Aorta (tissue), 5 donors: ENCODE results near the gene HOMER2. TPM values are rescaled to one million over a fixed set of nuclear protein-coding genes. Genes with fewer than 3 reads are reported as not detected.

Experiments
- ATAC-seq: fragments of 200-7000 bp; cut with Tn5 transposase; one replicate; pipeline ENCODE4 v1.9.1; 2022; ENCODE audit warnings: moderate library complexity; ENCODE audit not compliant: low FRiP score
- DNase-seq, 2 donors: peaks; one replicate each; pipeline ENCODE4 v3.0.0-alpha.2; 2020
- H3K27ac ChIP-seq, 2 donors: one replicate each; pipeline ENCODE4 v1.5.1; 2013; ENCODE audit warnings: low read length in 2 of 2, mild to moderate bottlenecking in 2 of 2, moderate library complexity in 2 of 2, control low read depth in 1 of 2, inconsistent platforms in 1 of 2, low read depth in 1 of 2
- H3K27me3 ChIP-seq, 2 donors: one replicate each; pipeline ENCODE4 v1.6.1; 2013; ENCODE audit warnings: control low read depth in 1 of 2, low read length in 1 of 2, mild to moderate bottlenecking in 1 of 2, moderate library complexity in 1 of 2; ENCODE audit not compliant: insufficient read depth in 2 of 2, control insufficient read depth in 1 of 2
- H3K36me3 ChIP-seq, 2 donors: one replicate each; pipeline ENCODE4 v1.6.1; 2013; ENCODE audit warnings: control low read depth in 1 of 2, low read length in 1 of 2, mild to moderate bottlenecking in 1 of 2; ENCODE audit not compliant: insufficient read depth in 2 of 2, control insufficient read depth in 1 of 2
- H3K4me1 ChIP-seq, 2 donors: one replicate each; pipeline ENCODE4 v1.6.1; 2013; ENCODE audit warnings: low read length in 2 of 2, control low read depth in 1 of 2, mild to moderate bottlenecking in 1 of 2, moderate library complexity in 1 of 2; ENCODE audit not compliant: insufficient read depth in 2 of 2, control insufficient read depth in 1 of 2
- H3K4me3 ChIP-seq, 2 donors: one replicate each; pipeline ENCODE4 v1.5.1; 2013; ENCODE audit warnings: low read length in 2 of 2, control low read depth in 1 of 2, mild to moderate bottlenecking in 1 of 2
- H3K9me3 ChIP-seq: one replicate; pipeline ENCODE4 v1.6.1; 2013; ENCODE audit warnings: mild to moderate bottlenecking, low read length; ENCODE audit not compliant: control insufficient read depth
- WGBS, 2 donors: extraction: QIAGEN DNeasy Blood & Tissue Kit; methylation state at CpG; one replicate each; pipeline ENCODE4 v1.1.7; 2013; 5-methylcytosine and 5-hydroxymethylcytosine counted together
- intact Hi-C, 2 donors: fragments of 100-400 bp; cut with DNase I; formaldehyde crosslinking; loops; one replicate each; pipeline versions ENCODE4 v1.14.2 to v1.15.0; 2022
- polyA plus RNA-seq, 2 donors: library from polyadenylated mRNA; stranded (reverse); fragments of 200-250 nt; gene quantifications; one replicate each; pipeline ENCODE4 v1.2.3, GENCODE V29; 2013
- total RNA-seq, 2 donors: library from RNA; stranded (reverse); fragmentation: NEBNext Ultra II Directional; extraction: Animal tissue kit (Norgen Biotek cat#: 25700); gene quantifications; one replicate each; pipeline ENCODE4 v1.2.1, GENCODE V29; 2021
- donor health status: healthy with polysubstance abuse.
- donor health status: Bipolar disorder and iron deficiency.
- donor health status: DM: no; HTN: no; CAD: no.
- donor health status: DM: no; HTN: no; CAD: no.
- donor health status: DM: yes; HTN: yes; CAD: no.

The HOMER2 gene
- total and polyA plus RNA-seq, 4 donors, result 0.50 to 7.1 (median 2.3) TPM

DNA sequence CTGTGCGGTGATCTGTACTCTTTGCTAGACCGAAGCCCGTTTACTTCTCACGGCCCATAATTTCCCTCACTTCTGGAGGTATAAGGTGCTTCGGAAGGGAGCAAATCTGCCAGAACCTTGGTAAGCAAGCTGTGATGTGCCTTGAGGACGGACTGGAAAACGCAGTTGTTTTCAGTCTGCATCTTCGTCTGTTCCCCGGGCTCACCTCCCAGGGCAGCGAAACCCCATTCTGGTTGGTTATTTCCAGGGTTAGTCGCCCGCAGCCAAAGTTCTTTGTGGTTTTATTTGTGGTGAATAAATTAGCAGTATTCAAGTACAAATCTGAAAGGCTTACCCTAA lies 33.9 kb upstream of the HOMER2 start:
- H3K27ac ChIP-seq, result peak overlapping the region in 1 of 2 donors; percentile 5
- H3K4me3 ChIP-seq, result peak overlapping the region; percentile 51 to 90
- H3K9me3 ChIP-seq, result no peaks in the 10 kb centered on the region
- 0% methylated on average over 12 of the region's 12 CpGs for WGBS, 2 donors
- intact Hi-C loops, result loop anchor here (2.0 to 5.0 kb wide), 2 partner anchors 24 to 444 kb away; partner anchors contain the start of genes C15orf40 (in 1 of the 2) and RPS17 (in 1 of the 2)
- no peaks in the 10 kb centered on the region for H3K36me3 ChIP-seq
- H3K27me3 ChIP-seq, result no peaks in the 10 kb centered on the region
- ATAC-seq (no peak), DNase-seq (no peak)
- no peaks in the 10 kb centered on the region for H3K4me1 ChIP-seq

DNA sequence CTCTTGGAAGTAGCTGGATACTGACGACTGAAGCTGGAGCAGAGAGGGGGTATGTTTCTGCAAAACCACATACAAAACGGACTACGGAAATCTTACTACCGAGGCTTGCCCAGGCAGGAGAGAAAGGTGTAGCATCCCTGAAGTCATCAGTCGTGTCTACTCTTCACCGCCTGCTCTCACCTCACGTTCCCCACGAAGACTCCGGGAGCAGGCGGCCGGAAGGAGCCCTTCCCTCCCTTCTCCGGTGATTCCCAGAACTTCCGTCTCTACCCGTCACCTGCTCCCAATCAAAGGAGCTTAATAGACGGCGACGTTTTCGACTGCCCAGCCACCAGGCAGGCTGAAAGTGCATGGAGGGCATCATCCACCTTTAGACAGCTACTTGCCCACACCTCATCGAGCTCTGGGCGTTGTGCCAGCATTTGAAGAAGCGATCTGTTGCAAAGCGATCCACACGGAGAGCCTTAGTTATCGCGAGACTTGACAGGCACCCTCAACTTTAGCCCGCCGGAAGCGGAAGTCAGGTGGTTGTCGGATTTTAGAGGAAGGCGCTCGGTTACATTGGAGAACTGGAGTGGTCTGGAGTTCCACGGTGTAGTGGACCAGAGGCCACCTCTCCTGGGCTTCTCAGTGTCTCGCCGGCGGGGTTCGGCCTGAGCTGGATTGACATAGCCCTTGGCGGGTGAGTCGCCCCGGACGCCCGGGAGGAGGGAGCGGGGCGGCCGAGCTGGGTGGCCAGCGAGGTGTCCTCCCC lies 33.3 kb upstream of the HOMER2 start, which contains the start of gene RAMAC:
TSS of gene RAMAC (plus strand) at position 523 of the 754 bp plus-strand sequence. CDS start 2,809 bp downstream, outside the sequence.
- ATAC-seq (peak; percentile 97), DNase-seq (peak; percentile 95 to 96)
- Histone ChIP-seq H3K4me3 (peak within 1 kb of the TSS; percentile 86 to 90), H3K9me3 (no peaks in the 10 kb centered on the region), H3K36me3 (no peaks in the 10 kb centered on the region), H3K27ac (peak within 1 kb of the TSS in 1 of 2 donors; percentile 68), H3K4me1 (no peaks in the 10 kb centered on the region), H3K27me3 (no peaks in the 10 kb centered on the region)
- intact Hi-C loops, result loop anchor here (2.0 to 5.0 kb wide), 2 partner anchors 25 to 444 kb away; partner anchors contain the start of genes C15orf40 (in 1 of the 2) and RPS17 (in 1 of the 2)
- 2 to 3% methylated on average over 40 to 45 of the region's 45 CpGs for WGBS, 2 donors

- no peaks in the 10 kb centered on the region for H3K4me1 ChIP-seq
- no peak for DNase-seq
- no peaks in the 10 kb centered on the region for H3K9me3 ChIP-seq
- H3K36me3 ChIP-seq, result no peaks in the 10 kb centered on the region
- H3K27me3 ChIP-seq, result no peaks in the 10 kb centered on the region
- 38 to 47% methylated on average over 2 of the region's 2 CpGs for WGBS, 2 donors
- ATAC-seq, result no peak
- no peak overlapping the region for H3K27ac ChIP-seq
- intact Hi-C loops, result no loop called here
- no peak overlapping the region for H3K4me3 ChIP-seq
Observed at GRCh38 chr15:82980981-82981380, 28.5 kb upstream of the HOMER2 start.

DNA sequence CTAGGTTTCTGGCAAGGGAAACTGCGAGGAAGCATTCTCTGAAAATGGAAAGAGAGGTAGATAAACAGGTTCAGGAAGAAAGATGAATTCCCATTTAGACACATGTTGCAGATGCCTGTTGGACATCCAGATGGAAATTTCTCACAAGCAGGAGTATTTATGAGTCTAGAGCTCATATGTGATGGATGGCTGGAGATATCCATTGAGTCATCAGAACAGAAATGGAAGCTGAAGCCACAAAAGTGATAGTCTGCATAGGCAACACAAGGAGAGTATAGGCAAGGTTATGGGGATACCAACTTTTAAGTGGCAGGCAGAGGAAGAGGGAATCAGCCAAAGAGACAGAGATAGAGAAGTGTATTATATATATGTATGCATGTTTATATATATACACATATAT lies 27.2 kb upstream of the HOMER2 start:
- intact Hi-C loops, result no loop called here
- Histone ChIP-seq H3K36me3 (no peaks in the 10 kb centered on the region), H3K4me3 (no peak overlapping the region), H3K27me3 (no peaks in the 10 kb centered on the region), H3K9me3 (no peaks in the 10 kb centered on the region), H3K27ac (no peak overlapping the region), H3K4me1 (no peaks in the 10 kb centered on the region)
- WGBS, 2 donors, result 86 to 94% methylated on average over 1 of the region's 1 CpG
- no peak for ATAC-seq
- no peak for DNase-seq

- Histone ChIP-seq H3K4me1 (no peaks in the 10 kb centered on the region), H3K4me3 (no peak overlapping the region), H3K36me3 (no peaks in the 10 kb centered on the region), H3K27ac (no peak overlapping the region), H3K27me3 (no peaks in the 10 kb centered on the region), H3K9me3 (no peaks in the 10 kb centered on the region)
- intact Hi-C loops, result no loop called here
- DNase-seq (no peak), ATAC-seq (no peak)
- 91 to 93% methylated on average over 5 of the region's 5 CpGs for WGBS, 2 donors
Observed at GRCh38 chr15:82978438-82978837, 25.9 kb upstream of the HOMER2 start.

GRCh38 chr15:82977076-82977475 lies 24.6 kb upstream of the HOMER2 start:
- H3K4me3 ChIP-seq, result no peak overlapping the region
- no peaks in the 10 kb centered on the region for H3K36me3 ChIP-seq
- H3K4me1 ChIP-seq, result no peaks in the 10 kb centered on the region
- H3K27me3 ChIP-seq, result no peaks in the 10 kb centered on the region
- intact Hi-C loops, result no loop called here
- DNase-seq, result no peak
- ATAC-seq, result no peak
- WGBS, 2 donors, result 76 to 82% methylated on average over 1 of the region's 1 CpG
- no peak overlapping the region for H3K27ac ChIP-seq
- no peaks in the 10 kb centered on the region for H3K9me3 ChIP-seq

DNA sequence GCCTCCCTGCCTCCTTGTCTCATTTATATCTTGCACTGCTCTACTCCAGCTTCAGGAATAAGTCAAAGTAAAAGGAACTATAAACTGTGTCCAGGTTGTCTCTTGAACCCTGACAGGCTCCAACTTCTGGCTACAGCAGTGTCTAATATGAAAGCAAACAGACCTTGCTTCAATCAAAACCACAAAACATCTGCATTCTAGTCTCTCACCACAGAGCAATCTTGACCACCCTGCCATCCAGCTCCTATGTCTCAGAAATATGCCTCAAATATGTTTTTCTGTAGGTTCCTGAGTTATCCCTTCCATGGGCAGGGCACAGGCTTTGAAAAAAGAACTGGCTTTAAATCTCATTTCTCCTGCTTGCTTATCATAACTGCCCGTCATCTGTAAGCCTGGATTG lies 20.5 kb upstream of the HOMER2 start:
- WGBS, 2 donors, result 63 to 68% methylated on average over 1 of the region's 1 CpG
- intact Hi-C loops, result no loop called here
- no peak for ATAC-seq

DNA sequence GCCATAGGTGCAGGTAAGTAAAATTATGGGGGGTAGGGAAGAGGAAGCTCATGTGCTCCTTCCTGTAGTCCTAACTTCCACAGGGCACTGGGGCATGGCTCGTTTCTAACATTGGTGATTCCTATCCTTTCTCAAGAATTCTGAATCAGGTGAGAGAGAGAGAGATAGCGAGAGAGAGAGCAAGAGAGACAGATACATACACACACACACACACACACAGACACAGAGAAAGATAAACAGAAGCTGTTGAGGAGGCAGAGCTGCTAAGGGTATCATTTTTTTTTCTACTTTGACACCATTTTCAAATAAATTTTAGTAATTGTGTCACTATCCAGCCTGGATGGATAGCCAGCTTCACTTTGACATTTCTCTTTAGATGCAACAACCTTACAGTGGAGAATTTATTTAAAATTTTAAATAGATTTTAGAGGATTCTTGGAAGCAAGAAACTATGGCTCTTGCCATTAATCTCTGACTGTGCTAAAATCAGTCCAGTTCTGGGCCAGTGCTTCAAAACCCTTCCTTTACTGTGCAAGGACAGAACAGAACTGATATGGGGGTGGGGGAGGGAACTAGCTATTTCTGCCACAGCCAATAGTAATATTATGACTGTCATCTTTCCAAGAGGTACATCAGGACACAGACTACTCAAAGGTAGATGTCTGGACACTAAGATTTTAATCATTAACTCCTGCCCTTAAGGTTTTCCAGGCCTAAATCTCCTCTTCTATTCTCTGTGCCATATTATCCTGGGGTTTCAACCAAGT lies 18.9 kb upstream of the HOMER2 start:
- no peaks in the 10 kb centered on the region for H3K27me3 ChIP-seq
- H3K27ac ChIP-seq, result no peak overlapping the region
- no peak overlapping the region for H3K4me3 ChIP-seq
- H3K36me3 ChIP-seq, result peaks cover 0 to 2% of the 10 kb centered on the region in 2 donors
- no peaks in the 10 kb centered on the region for H3K4me1 ChIP-seq
- no peaks in the 10 kb centered on the region for H3K9me3 ChIP-seq
- 81 to 82% methylated on average over 2 of the region's 2 CpGs for WGBS, 2 donors
- ATAC-seq (no peak), DNase-seq (no peak)
- intact Hi-C loops, result no loop called here

More for the DNA sequence above, 20.5 kb upstream of the HOMER2 start:
- H3K27me3 ChIP-seq, result no peaks in the 10 kb centered on the region
- no peaks in the 10 kb centered on the region for H3K9me3 ChIP-seq
- no peaks in the 10 kb centered on the region for H3K36me3 ChIP-seq
- no peaks in the 10 kb centered on the region for H3K4me1 ChIP-seq
- no peak overlapping the region for H3K27ac ChIP-seq
- no peak overlapping the region for H3K4me3 ChIP-seq
- DNase-seq, result no peak
